HG03025 (cell line): ENCODE measurements around the gene IGSF1.

Experiments
- ATAC-seq: cut with Tn5 transposase; IDR thresholded peaks from one replicate; pipeline ENCODE4 v1.9.1; 2021; ENCODE audit warnings: mild to moderate bottlenecking, moderate library complexity; ENCODE audit not compliant: unreplicated experiment, low FRiP score

Gene IGSF1, protein sequence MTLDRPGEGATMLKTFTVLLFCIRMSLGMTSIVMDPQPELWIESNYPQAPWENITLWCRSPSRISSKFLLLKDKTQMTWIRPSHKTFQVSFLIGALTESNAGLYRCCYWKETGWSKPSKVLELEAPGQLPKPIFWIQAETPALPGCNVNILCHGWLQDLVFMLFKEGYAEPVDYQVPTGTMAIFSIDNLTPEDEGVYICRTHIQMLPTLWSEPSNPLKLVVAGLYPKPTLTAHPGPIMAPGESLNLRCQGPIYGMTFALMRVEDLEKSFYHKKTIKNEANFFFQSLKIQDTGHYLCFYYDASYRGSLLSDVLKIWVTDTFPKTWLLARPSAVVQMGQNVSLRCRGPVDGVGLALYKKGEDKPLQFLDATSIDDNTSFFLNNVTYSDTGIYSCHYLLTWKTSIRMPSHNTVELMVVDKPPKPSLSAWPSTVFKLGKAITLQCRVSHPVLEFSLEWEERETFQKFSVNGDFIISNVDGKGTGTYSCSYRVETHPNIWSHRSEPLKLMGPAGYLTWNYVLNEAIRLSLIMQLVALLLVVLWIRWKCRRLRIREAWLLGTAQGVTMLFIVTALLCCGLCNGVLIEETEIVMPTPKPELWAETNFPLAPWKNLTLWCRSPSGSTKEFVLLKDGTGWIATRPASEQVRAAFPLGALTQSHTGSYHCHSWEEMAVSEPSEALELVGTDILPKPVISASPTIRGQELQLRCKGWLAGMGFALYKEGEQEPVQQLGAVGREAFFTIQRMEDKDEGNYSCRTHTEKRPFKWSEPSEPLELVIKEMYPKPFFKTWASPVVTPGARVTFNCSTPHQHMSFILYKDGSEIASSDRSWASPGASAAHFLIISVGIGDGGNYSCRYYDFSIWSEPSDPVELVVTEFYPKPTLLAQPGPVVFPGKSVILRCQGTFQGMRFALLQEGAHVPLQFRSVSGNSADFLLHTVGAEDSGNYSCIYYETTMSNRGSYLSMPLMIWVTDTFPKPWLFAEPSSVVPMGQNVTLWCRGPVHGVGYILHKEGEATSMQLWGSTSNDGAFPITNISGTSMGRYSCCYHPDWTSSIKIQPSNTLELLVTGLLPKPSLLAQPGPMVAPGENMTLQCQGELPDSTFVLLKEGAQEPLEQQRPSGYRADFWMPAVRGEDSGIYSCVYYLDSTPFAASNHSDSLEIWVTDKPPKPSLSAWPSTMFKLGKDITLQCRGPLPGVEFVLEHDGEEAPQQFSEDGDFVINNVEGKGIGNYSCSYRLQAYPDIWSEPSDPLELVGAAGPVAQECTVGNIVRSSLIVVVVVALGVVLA (N-terminal part only)

GRCh38 chrX:131288738-131289511 lies at the start of gene IGSF1:
TSS of gene IGSF1 (minus strand) at chrX:131289306. CDS start at chrX:131286674, 2,632 bp downstream.
- ATAC-seq, result no peak

- ATAC-seq, result no peak
These were observed 43.2 kb upstream of the IGSF1 start for GRCh38 chrX:131332331-131332730.

- ATAC-seq, result no peak
These were observed 42.0 kb upstream of the IGSF1 start for GRCh38 chrX:131331152-131331551.

DNA sequence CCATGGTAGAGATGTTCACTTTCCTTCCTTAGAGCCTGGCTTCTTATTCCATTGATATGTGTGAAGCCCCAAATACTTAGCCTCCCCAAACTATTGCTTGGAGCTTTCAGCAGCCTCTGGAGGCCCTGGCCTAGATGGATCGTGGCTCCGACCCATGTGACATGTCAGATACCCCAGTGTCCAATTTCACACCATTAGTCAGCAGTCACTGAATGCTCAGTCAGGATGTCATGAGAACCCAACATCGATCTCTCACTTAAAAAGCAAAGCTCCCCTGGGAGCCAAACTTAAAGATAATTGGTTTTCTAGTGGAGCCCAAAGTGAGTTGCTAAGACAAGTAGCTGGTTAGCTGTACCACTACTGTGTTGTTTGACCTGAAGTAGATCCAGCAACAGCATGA lies 41.6 kb upstream of the IGSF1 start:
- no peak for ATAC-seq

- no peak for ATAC-seq
These were observed 33.5 kb upstream of the IGSF1 start for GRCh38 chrX:131322651-131323050.

DNA sequence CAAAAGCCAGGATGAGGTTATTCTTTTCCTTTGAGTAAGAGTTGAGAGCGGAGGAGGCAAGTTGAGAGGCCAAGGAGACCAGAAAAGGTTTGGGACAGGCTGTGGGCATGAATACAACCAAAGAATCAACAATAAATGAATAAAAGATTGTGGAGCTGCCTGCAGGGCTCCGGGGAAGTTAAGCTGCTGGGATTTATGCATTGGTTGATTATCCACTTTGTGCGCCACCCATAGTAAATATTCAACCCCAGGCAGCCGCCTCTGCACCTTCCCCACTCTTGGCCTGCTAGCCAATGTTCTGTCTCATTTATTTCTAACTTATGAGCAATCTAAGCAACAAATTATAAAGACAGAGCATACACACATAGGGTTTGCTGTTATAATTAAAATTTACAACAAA lies 28.2 kb upstream of the IGSF1 start:
- ATAC-seq, result no peak

GRCh38 chrX:131316260-131316659 lies 27.2 kb upstream of the IGSF1 start:
- ATAC-seq, result no peak

DNA sequence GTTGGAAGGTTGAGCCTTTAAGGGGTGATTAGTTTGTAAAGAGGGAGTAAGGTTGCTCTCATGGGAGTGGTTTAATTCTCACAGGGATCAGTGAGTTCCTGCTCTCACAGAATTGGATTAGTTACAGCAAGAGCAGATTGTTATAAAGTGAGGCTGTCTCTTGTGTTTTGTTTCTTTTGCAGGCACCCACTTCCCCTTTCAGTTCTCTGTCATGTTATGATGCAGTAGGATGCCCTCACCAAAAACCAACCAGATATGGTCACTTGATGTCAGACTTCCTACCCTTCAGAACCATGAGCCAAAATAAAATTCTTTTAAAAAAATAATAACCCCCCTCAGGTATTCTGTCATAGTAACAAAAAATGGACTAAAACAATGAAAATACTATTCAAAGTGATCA lies 19.9 kb upstream of the IGSF1 start:
- no peak for ATAC-seq

GRCh38 chrX:131306601-131307000 lies 17.5 kb upstream of the IGSF1 start:
- ATAC-seq, result no peak

DNA sequence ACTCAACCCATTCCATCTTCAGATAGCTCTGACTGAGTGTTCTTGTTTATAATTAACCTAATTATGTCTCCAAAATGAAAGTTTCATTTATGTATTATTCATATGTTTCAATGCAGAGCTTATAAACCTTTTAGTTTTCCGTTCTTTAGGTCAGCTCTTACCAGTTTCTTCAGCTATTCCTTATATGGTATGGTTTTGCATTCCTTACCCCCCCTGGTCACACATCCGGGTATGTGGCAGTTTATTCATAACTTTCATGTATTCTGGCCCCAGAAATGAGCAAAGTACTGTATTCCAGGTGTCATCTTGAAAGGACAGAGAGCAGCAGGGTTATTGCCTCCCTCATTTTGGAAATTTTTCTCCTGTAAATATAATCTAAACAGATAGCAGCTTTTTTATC lies 16.8 kb upstream of the IGSF1 start:
- no peak for ATAC-seq

GRCh38 chrX:131302701-131303100 lies 13.6 kb upstream of the IGSF1 start:
- ATAC-seq, result no peak

DNA sequence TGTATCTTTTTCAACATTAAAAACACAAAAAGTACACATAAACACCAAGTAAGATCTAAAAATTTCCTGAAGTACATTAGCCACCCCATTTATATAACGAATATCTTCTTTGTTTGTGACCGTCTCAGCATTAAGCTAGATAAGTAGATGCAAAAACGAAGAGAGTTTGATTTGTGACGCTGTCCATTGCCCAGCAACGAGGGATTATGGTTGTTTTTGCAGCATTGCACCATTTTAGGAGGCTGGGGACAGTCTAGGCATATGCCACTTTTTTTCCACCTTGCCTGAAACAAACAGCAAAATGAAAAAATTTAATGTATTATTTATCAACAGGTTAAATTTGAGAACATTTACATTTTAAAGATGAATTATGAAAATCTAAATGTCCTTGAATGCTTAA lies 12.0 kb upstream of the IGSF1 start:
- ATAC-seq, result no peak

DNA sequence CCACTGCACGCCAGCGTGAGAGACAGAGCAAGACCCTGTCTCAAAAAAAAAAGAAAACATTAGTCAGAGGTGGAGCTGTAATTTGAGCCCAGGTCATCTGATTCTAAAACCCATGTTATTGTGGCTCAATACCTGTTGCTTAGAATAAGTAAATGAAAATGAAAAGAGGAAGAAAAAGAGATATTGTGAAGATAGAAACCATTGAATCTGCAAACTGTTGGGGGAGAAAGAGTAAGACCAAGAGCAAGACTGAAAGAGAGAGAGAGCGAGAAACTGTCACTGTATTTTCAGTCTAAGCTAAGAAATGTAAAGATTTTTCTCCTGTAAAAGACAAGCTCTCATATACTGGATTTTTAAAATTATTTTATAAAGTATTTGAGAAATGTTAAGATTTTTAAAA lies 9.7 kb upstream of the IGSF1 start:
- ATAC-seq, result no peak

GRCh38 chrX:131298036-131298435 lies 8.9 kb upstream of the IGSF1 start:
- no peak for ATAC-seq

DNA sequence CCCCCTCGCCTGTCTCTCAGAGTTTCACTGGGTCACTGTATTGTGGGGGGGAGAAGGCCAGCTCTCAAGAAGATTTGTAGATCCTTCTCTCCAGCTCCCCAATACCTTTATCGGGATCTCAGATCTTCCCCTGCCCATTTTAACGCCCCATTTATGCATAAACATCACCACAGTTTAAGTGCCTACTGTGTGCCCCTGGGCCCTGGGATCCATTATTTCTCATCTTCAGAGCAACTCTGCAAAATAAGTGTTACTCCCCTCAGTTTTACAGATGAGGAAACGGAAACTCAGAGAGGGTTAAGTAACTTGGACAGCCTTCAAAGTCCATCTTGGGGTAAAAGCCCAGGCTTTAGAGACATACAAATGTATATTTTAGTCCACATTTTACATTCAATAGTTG lies 421 bp upstream of the IGSF1 start:
- ATAC-seq, result no peak

DNA sequence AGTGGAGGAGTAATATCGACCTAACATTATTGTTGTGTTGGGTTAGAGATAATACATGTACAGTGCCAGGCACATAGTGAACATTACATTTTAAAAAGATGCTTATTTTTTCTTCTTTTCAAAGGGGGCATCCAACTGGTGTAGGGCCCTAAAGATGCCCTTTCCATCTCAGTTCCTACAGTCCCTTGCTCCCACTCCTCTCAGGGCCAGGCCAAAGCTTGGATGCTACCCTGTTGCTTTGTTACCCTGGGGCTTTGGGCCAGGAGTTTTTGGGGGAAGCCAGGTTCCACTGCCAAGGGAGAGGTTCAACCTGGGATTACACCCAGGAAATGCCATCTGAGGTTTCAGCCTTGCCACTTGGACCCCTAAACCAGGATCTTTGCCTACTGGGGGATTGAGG lies 918 bp downstream of the IGSF1 start:
- ATAC-seq, result no peak

GRCh38 chrX:131287560-131288179 lies 1.4 kb downstream of the IGSF1 start:
- no peak for ATAC-seq

DNA sequence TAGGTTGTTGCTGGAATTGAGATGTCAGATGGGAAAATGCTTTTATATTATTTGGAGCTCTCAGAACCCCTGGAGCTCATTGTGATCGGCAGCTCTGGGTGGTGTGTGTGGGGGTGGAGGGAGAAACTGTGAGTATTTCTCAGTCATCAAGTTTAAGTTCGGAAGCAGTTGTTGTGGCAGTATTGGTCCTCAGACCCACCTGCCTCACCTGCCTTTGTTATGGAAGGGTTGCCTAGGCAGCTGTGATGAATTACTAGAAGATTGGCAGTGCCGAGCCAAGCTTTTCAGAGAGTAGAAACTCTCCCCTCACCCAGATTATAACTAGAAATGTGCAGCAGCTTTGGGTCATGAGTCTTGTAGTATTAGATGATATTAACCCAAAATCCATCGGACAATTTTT lies 9.5 kb downstream of the IGSF1 start:
- no peak for ATAC-seq

DNA sequence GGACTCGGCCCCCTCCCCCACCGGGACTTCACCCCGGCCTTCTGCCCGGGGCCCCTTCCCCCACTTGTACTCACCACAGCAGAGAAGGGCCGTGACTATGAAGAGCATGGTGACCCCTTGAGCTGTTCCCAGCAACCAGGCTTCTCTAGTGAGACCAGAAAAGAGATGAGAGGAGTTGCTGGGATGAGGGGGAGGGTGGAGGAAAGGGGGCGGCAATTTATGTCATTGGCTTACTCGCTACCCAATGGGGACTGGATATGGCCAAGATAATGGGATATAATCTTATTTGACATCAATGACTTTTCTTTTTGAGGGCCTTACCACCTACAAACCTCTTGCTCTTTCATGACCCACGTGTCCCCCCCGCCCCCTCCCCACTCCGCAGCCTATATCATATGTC lies 9.9 kb downstream of the IGSF1 start:
- ATAC-seq, result no peak
